Cardiac muscle cell (in vitro differentiated cells and primary cell): Measurements from ENCODE around the gene TSPAN31. TPM values are rescaled to one million over a fixed set of nuclear protein-coding genes. Genes with fewer than 3 reads are reported as not detected.

ENCODE experiments used
- DNase-seq, 2 donors: peaks; one replicate each; pipeline versions ENCODE4 v3.0.0 to v3.0.0-alpha.2; 2010 to 2017; ENCODE audit warnings: low read depth in 1 of 2, low spot score in 1 of 2
- H3K27ac ChIP-seq: fragments of 200-600 bp; sonication (generic); 2 replicates; pipeline ENCODE4 v1.5.1; 2016
- H3K27me3 ChIP-seq: fragments of 200-600 bp; sonication (generic); 2 replicates; pipeline ENCODE4 v1.6.0; 2016; ENCODE audit warnings: control low read depth
- H3K36me3 ChIP-seq: fragments of 200-600 bp; sonication (generic); 2 replicates; pipeline ENCODE4 v1.5.1; 2016; ENCODE audit warnings: control low read depth
- H3K4me1 ChIP-seq: fragments of 200-600 bp; sonication (generic); 2 replicates; pipeline ENCODE4 v1.8.1; 2017; ENCODE audit warnings: low read depth, mild to moderate bottlenecking, mixed run types
- H3K4me3 ChIP-seq: fragments of 200-600 bp; sonication (generic); 2 replicates; pipeline ENCODE4 v1.5.1; 2016; ENCODE audit warnings: mild to moderate bottlenecking
- H3K9me3 ChIP-seq: fragments of 200-600 bp; sonication (generic); 2 replicates; pipeline ENCODE4 v1.5.1; 2017; ENCODE audit warnings: low read depth, mild to moderate bottlenecking, control low read depth
- polyA plus RNA-seq: library from polyadenylated mRNA; unstranded; fragments of >200 nt; fragmentation: Nextera tagmentation; extraction: Ambion mirVana; gene quantifications from 2 replicates; pipeline ENCODE4 v1.2.1, GENCODE V29; 2016
- total RNA-seq: library from RNA; depleted of rRNA; stranded (reverse); fragments of >200 nt; gene quantifications from 2 replicates; pipeline ENCODE4 v1.2.3, GENCODE V29; 2016
- TF ChIP-seq, protein P1 (sequence below): IDR thresholded peaks from 2 replicates; pipeline ENCODE4 v1.5.1; 2012; ENCODE audit warnings: low read depth, mild to moderate bottlenecking, low read length

Gene TSPAN31
- total and polyA plus RNA-seq, 2 experiments from 2014 or later = 65.9 to 66.3 TPM

GRCh38 chr12:57761391-57761998, 16.7 kb downstream of the TSPAN31 start:
- peaks cover 3% of the 10 kb centered on the region for H3K4me1 ChIP-seq
- DNase-seq = no peak
- H3K36me3 ChIP-seq = peaks cover 7% of the 10 kb centered on the region
- no peak overlapping the region for H3K27ac ChIP-seq
- H3K27me3 ChIP-seq = peaks cover 65% of the 10 kb centered on the region
- TF ChIP-seq, protein P1, sequence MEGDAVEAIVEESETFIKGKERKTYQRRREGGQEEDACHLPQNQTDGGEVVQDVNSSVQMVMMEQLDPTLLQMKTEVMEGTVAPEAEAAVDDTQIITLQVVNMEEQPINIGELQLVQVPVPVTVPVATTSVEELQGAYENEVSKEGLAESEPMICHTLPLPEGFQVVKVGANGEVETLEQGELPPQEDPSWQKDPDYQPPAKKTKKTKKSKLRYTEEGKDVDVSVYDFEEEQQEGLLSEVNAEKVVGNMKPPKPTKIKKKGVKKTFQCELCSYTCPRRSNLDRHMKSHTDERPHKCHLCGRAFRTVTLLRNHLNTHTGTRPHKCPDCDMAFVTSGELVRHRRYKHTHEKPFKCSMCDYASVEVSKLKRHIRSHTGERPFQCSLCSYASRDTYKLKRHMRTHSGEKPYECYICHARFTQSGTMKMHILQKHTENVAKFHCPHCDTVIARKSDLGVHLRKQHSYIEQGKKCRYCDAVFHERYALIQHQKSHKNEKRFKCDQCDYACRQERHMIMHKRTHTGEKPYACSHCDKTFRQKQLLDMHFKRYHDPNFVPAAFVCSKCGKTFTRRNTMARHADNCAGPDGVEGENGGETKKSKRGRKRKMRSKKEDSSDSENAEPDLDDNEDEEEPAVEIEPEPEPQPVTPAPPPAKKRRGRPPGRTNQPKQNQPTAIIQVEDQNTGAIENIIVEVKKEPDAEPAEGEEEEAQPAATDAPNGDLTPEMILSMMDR = no peak
- H3K4me3 ChIP-seq = no peak overlapping the region
- H3K9me3 ChIP-seq = no peaks in the 10 kb centered on the region

DNA sequence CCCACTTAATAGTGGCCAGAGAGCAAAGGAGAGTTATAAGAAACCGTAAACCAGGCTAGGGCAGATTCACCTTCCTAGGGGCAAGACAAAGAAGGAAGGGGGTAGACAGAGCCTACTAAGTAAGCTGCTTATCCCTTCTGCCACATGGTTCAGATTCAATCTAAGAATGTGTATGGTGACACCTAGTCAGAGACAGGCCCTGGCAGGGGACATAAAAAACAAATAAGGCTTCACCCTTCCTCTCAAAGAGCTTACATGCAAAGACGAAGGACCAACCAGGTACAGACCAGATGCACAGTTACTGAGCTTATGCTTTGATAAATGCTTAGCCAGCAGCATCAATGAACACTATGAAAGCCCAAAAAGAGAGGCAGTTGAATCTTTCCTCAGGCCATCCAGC, 17.6 kb downstream of the TSPAN31 start:
- no peak for DNase-seq
- H3K27me3 ChIP-seq = peaks cover 69% of the 10 kb centered on the region
- TF ChIP-seq, protein P1 = no peak
- peaks cover 7% of the 10 kb centered on the region for H3K36me3 ChIP-seq
- no peak overlapping the region for H3K27ac ChIP-seq
- H3K4me3 ChIP-seq = no peak overlapping the region
- H3K9me3 ChIP-seq = no peaks in the 10 kb centered on the region
- no peaks in the 10 kb centered on the region for H3K4me1 ChIP-seq

DNA sequence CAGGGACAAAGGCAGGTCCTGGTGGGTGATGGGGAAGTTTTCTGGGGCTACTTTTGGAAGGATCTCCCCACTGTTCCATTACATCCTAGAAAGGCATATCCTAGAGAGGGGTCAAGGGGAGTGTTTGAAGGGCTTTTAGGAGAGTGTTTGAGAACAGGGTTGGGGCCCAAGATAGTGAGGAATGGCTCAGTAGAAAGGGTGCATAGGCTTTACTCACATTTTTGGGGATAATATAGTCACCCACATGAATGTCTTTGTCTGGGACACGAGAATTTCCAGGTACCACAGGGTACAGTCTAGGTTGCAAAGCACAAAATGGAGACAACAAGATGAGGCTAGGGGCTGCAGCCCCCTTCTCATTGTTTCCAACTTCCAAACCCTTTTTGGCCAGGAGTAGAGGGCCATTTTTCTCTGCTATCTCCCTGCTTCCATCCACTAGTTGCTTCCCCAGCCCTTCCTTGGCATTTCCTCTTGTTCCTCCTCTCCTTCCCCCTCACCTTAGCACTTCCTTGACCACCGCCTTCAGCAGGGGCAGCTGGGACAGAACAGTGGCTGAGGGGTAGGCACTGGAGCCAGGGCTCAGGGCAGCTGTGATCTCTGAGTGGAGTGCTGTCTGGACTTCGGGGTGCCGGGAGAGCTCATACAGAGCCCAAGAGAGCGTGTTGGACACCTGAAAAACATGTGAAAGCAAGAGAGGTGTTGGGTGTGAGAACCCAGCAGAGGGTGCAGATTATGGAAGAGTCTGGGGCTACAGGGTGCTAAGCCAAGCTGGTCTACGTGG, 19.2 kb downstream of the TSPAN31 start:
- H3K4me1 ChIP-seq = no peaks in the 10 kb centered on the region
- H3K36me3 ChIP-seq = peaks cover 1% of the 10 kb centered on the region
- TF ChIP-seq, protein P1 = no peak
- no peak overlapping the region for H3K4me3 ChIP-seq
- H3K27ac ChIP-seq = no peak overlapping the region
- H3K9me3 ChIP-seq = no peaks in the 10 kb centered on the region
- H3K27me3 ChIP-seq = peaks cover 67% of the 10 kb centered on the region
- no peak for DNase-seq

DNA sequence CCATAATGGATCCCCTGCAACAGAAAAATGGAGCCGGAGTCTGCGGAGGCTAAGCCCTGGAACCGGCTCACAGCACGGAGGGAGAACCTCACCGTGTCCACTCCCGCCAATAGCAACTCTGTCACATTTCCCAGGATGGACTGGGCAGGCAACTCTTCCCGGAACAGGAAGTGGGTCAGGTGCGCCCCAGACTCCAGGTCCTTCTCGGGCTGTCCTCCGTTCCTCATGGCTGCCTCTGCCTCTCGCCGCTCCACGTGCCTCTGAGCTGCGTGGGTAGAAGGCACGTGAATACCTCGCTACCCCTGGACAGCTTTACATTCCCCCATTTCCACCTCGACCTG, 19.8 kb downstream of the TSPAN31 start:
- Histone ChIP-seq H3K27ac (no peak overlapping the region), H3K9me3 (no peaks in the 10 kb centered on the region), H3K4me3 (no peak overlapping the region), H3K4me1 (no peaks in the 10 kb centered on the region), H3K36me3 (no peaks in the 10 kb centered on the region), H3K27me3 (peaks cover 67% of the 10 kb centered on the region)
- no peak for DNase-seq
- TF ChIP-seq, protein P1 = no peak

- no peak overlapping the region for H3K27ac ChIP-seq
- H3K4me1 ChIP-seq = no peaks in the 10 kb centered on the region
- no peak overlapping the region for H3K4me3 ChIP-seq
- DNase-seq = peak; percentile 36 to 37
- TF ChIP-seq, protein P1 = peak; percentile 47
- no peaks in the 10 kb centered on the region for H3K9me3 ChIP-seq
- no peaks in the 10 kb centered on the region for H3K36me3 ChIP-seq
- H3K27me3 ChIP-seq = peaks cover 67% of the 10 kb centered on the region
These were observed 20.3 kb downstream of the TSPAN31 start for GRCh38 chr12:57765003-57765697.
